H1 (cell line): Measurements from ENCODE around the gene RFX2. TPM values are rescaled to one million over a fixed set of nuclear protein-coding genes. Genes with fewer than 3 reads are reported as not detected.

Source experiments
- BACH1 ChIP-seq: IDR thresholded peaks from 2 replicates; pipeline ENCODE4 v1.6.1; 2012; ENCODE audit warnings: low read length, improper control_type of control experiment
- CTCF ChIP-seq, 3 experiments: IDR thresholded peaks; 1 replicate in 2 of 3; 2 replicates in 1 of 3; pipeline versions ENCODE4 v1.5.1 to v1.6.1; 2011; ENCODE audit warnings: low read length in 3 of 3, mild to moderate bottlenecking in 3 of 3, inconsistent platforms in 2 of 3, low read depth in 1 of 3, moderate library complexity in 1 of 3; ENCODE audit not compliant: insufficient read depth in 1 of 3; ENCODE audit errors: control extremely low read depth in 1 of 3
- NANOG ChIP-seq: IDR thresholded peaks from 2 replicates; pipeline ENCODE4 v1.6.1; 2011; ENCODE audit warnings: low read length, low read depth, mild to moderate bottlenecking, inconsistent platforms; ENCODE audit not compliant: insufficient read depth, poor library complexity, severe bottlenecking
- RNF2 ChIP-seq: fragments of 200-900, 300-1000 bp; sonication (generic); IDR thresholded peaks from 2 replicates; pipeline ENCODE4 v1.7.1; 2016; ENCODE audit warnings: borderline replicate concordance, low read depth, mild to moderate bottlenecking, antibody characterized with exemption, low read length; ENCODE audit not compliant: poor library complexity, severe bottlenecking; ENCODE audit errors: missing control alignments
- SIN3A ChIP-seq, 2 experiments: IDR thresholded peaks in 1 of 2; conservative IDR thresholded peaks in 1 of 2; 2 replicates each; pipeline ENCODE4 v1.6.1; 2011 to 2012; ENCODE audit warnings: low read length in 2 of 2, improper control_type of control experiment in 1 of 2, low read depth in 1 of 2, mild to moderate bottlenecking in 1 of 2
- ZNF274 ChIP-seq: IDR thresholded peaks from 2 replicates; pipeline ENCODE4 v1.7.0; 2012; ENCODE audit warnings: low read length, borderline replicate concordance; ENCODE audit errors: extremely low read depth
- polyA plus RNA-seq, 7 experiments: library from polyadenylated mRNA; depleted of rRNA in 3 of 7; stranded (reverse) in 5 of 7; unstranded in 2 of 7; fragments of >200 nt in 5 of 7; fragments of 200-250 nt in 2 of 7; gene quantifications; 1 replicate in 5 of 7; 2 replicates in 1 of 7; 4 replicates in 1 of 7; pipeline versions ENCODE4 v1.2.1 to v1.2.3, GENCODE V29; 2011 to 2013; ENCODE audit warnings: missing spikeins in 2 of 7, mixed read lengths in 2 of 7
- total RNA-seq: library from RNA; stranded (reverse); fragmentation: NEBNext Ultra II Directional; extraction: Animal tissue kit (Norgen Biotek cat#: 25700); gene quantifications from 2 replicates; pipeline ENCODE4 v1.2.1, GENCODE V29; 2021
- TF ChIP-seq, protein P1 (sequence below): IDR thresholded peaks from 2 replicates; pipeline ENCODE4 v1.6.1; 2011; ENCODE audit warnings: low read length, improper control_type of control experiment

RFX2 gene
- total and polyA plus RNA-seq, 2 of the 8 experiments (the other 6 are each of a cell fraction or from before 2014, with no cell fraction given), result 4.8 to 5.3 TPM

- TF ChIP-seq NANOG, result no peak
- TF ChIP-seq BACH1, result no peak
- no peak for TF ChIP-seq RNF2
- no peak for TF ChIP-seq ZNF274
- TF ChIP-seq SIN3A (conservative IDR thresholded peaks at IDR 0.05 in 1 of 2, IDR thresholded peaks at IDR 0.05 in 1 of 2; ENCODE audit: low read depth in 1 of 2, low read length in 2 of 2), result no peak
- no peak for TF ChIP-seq CTCF (IDR thresholded peaks at IDR 0.05; ENCODE audit: control extremely low read depth in 1 of 3, insufficient read depth in 1 of 3, low read depth in 1 of 3, low read length in 3 of 3)
- TF ChIP-seq, protein P1, sequence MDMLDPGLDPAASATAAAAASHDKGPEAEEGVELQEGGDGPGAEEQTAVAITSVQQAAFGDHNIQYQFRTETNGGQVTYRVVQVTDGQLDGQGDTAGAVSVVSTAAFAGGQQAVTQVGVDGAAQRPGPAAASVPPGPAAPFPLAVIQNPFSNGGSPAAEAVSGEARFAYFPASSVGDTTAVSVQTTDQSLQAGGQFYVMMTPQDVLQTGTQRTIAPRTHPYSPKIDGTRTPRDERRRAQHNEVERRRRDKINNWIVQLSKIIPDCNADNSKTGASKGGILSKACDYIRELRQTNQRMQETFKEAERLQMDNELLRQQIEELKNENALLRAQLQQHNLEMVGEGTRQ, result no peak
Measured at GRCh38 chr19:5953680-5954213, 156.6 kb downstream of the RFX2 start (continued).
